K562 (cell line): ENCODE measurements around the gene POLR3H. TPM values are rescaled to one million over a fixed set of nuclear protein-coding genes. Genes with fewer than 3 reads are reported as not detected.

Experiments
- CBFA2T2 ChIP-seq: fragments of 450-650 bp; conservative IDR thresholded peaks from 2 replicates; pipeline ENCODE4 v1.6.1; 2017; ENCODE audit warnings: mild to moderate bottlenecking
- DPF2 ChIP-seq: fragments of 450-650 bp; IDR thresholded peaks from 2 replicates; pipeline ENCODE4 v1.6.1; 2016
- FIP1L1 ChIP-seq: fragments of 200-400 bp; formaldehyde crosslinking; IDR thresholded peaks from 2 replicates; pipeline ENCODE4 v1.6.1; 2018; ENCODE audit warnings: mild to moderate bottlenecking, low read depth, low read length; ENCODE audit not compliant: poor library complexity, severe bottlenecking
- MAFF ChIP-seq: IDR thresholded peaks from 2 replicates; pipeline ENCODE4 v1.6.1; 2012; ENCODE audit warnings: low read length, improper control_type of control experiment
- MCM5 ChIP-seq: fragments of 450-650 bp; IDR thresholded peaks from 2 replicates; pipeline ENCODE4 v1.6.1; 2016; ENCODE audit warnings: low read depth
- MGA ChIP-seq: fragments of 450-650 bp; IDR thresholded peaks from 2 replicates; pipeline ENCODE4 v1.6.1; 2016; ENCODE audit warnings: mild to moderate bottlenecking, moderate library complexity
- MLX ChIP-seq, 2 experiments: fragments of 450-650 bp in 1 of 2; sonication (generic) in 1 of 2; formaldehyde crosslinking; conservative IDR thresholded peaks; 2 replicates each; pipeline versions ENCODE4 v1.4.0 to v1.8.1; 2020 to 2022; ENCODE audit warnings: mild to moderate bottlenecking in 1 of 2, missing genetic modification reagents in 1 of 2
- MTF1 ChIP-seq: fragments of 250-450 bp; sonication (Bioruptor Pico); IDR thresholded peaks from 2 replicates; pipeline ENCODE4 v1.9.0; 2021; ENCODE audit warnings: moderate library complexity, mild to moderate bottlenecking, inconsistent platforms, borderline replicate concordance
- PTBP1 ChIP-seq: fragments of 200-400 bp; formaldehyde crosslinking; IDR thresholded peaks from 2 replicates; pipeline ENCODE4 v1.6.1; 2017; ENCODE audit warnings: low read depth, low read length
- SAFB ChIP-seq: fragments of 200-400 bp; formaldehyde crosslinking; IDR thresholded peaks from 2 replicates; pipeline ENCODE4 v1.6.1; 2017; ENCODE audit warnings: low read depth, low read length, borderline replicate concordance
- SETDB1 ChIP-seq: IDR thresholded peaks from one replicate; pipeline ENCODE4 v1.6.1; 2012; ENCODE audit warnings: low read length, control low read depth, inconsistent platforms
- USF1 ChIP-seq: sonication (generic); formaldehyde crosslinking; IDR thresholded peaks from 2 replicates; pipeline ENCODE4 v1.9.0; 2022; ENCODE audit warnings: mild to moderate bottlenecking, missing genetic modification reagents
- YY1 ChIP-seq, 3 experiments: IDR thresholded peaks; 2 replicates each; pipeline ENCODE4 v1.6.1; 2011; ENCODE audit warnings: low read length in 2 of 3, mild to moderate bottlenecking in 2 of 3, moderate library complexity in 2 of 3, borderline replicate concordance in 1 of 3, control low read depth in 1 of 3, low read depth in 1 of 3; ENCODE audit not compliant: insufficient read depth in 3 of 3, insufficient replicate concordance in 2 of 3, control insufficient read depth in 1 of 3, insufficient read length in 1 of 3; ENCODE audit errors: extremely low read depth in 1 of 3
- ZBTB1 ChIP-seq: sonication (generic); formaldehyde crosslinking; IDR thresholded peaks from 2 replicates; pipeline ENCODE4 v1.8.1; 2023; ENCODE audit warnings: missing genetic modification reagents, low read depth, mild to moderate bottlenecking, borderline replicate concordance
- ZNF583 ChIP-seq: fragments of 250-450 bp; sonication (Bioruptor Pico); IDR thresholded peaks from 2 replicates; pipeline ENCODE4 v1.4.0; 2020
- polyA plus RNA-seq, 8 experiments: library from polyadenylated mRNA; depleted of rRNA in 4 of 8; stranded (reverse) in 5 of 8; unstranded in 3 of 8; fragments of >200 nt; fragmentation: Nextera tagmentation in 2 of 8; fragmentation: Illumina TruSeq in 1 of 8; extraction: Ambion mirVana in 2 of 8; extraction: Trizol in 1 of 8; gene quantifications; 2 replicates each; pipeline versions ENCODE4 v1.2.1 to v1.2.3, GENCODE V29; 2011 to 2014; ENCODE audit warnings: inconsistent platforms in 1 of 8, missing spikeins in 1 of 8
- total RNA-seq, 7 experiments: library from RNA; depleted of rRNA in 6 of 7; stranded (reverse); fragments of >200 nt in 6 of 7; fragmentation: Illumina TruSeq in 2 of 7; extraction: Trizol in 2 of 7; gene quantifications; 2 replicates each; pipeline versions ENCODE4 v1.2.1 to v1.2.3, GENCODE V29; 2011 to 2021; ENCODE audit warnings: low replicate concordance in 1 of 7

POLR3H gene
- total and polyA plus RNA-seq, 9 of the 15 experiments (the other 6 are each of a cell fraction or from before 2014, with no cell fraction given), result 5.3 to 48.4 (median 22.2) TPM

- TF ChIP-seq USF1 (CRISPR knock-in tag) (peak; percentile 31; the same call in 1 of the 2 replicates), MGA (peak; percentile 92), MAFF (no peak), MCM5 (no peak), DPF2 (peak; percentile 85), YY1 (IDR thresholded peaks at IDR 0.05; ENCODE audit: borderline replicate concordance in 1 of 3, control insufficient read depth in 1 of 3, extremely low read depth in 1 of 3, insufficient read depth in 3 of 3, insufficient read length in 1 of 3, insufficient replicate concordance in 2 of 3, low read depth in 1 of 3, low read length in 2 of 3) (no peak), FIP1L1 (no peak), PTBP1 (no peak), ZNF583 (peak; percentile 89), SETDB1 (no peak), MLX (CRISPR knock-in tag; conservative IDR thresholded peaks at IDR 0.05) (no peak), MTF1 (CRISPR knock-in tag) (no peak), SAFB (no peak), ZBTB1 (CRISPR knock-in tag) (no peak), CBFA2T2 (peak; percentile 78)
Measured at GRCh38 chr22:41523464-41524221, 20.6 kb downstream of the POLR3H start (continued).
